IMR-90 (cell line): Measurements from ENCODE around the gene MACC1. TPM values are rescaled to one million over a fixed set of nuclear protein-coding genes. Genes with fewer than 3 reads are reported as not detected.

Source experiments
- ATAC-seq: fragments of 200-7000 bp; cut with Tn5 transposase; 2 replicates; pipeline ENCODE4 v1.9.1; 2020; ENCODE audit warnings: low read depth, mild to moderate bottlenecking, moderate library complexity
- BruUV-seq: library from RNA; stranded (reverse); fragments of 400-500 nt; replicated peaks from 2 replicates; lab custom pipeline; 2021; lab: Mats Ljungman, UMichigan
- CTCF ChIA-PET: fragments of 300-600 bp; formaldehyde crosslinking; extraction: SDS; loops from one replicate; lab custom pipeline; 2021; ENCODE audit warnings: antibody characterized with exemption; lab: Yijun Ruan, JAX
- POLR2A ChIA-PET: fragments of 300-600 bp; sonication (Branson Sonifier 250); formaldehyde crosslinking; loops from one replicate; lab custom pipeline; 2022; ENCODE audit warnings: antibody characterized with exemption; ENCODE audit not compliant: unreplicated experiment; lab: Charles Lee
- DNase-seq: peaks from one replicate; pipeline ENCODE4 v3.0.0; 2013
- H2AFZ ChIP-seq: replicated peaks from 2 replicates; pipeline ENCODE3; 2013; ENCODE audit warnings: low read length, mild to moderate bottlenecking; ENCODE audit not compliant: poor library complexity
- H2AK5ac ChIP-seq: 2 replicates; pipeline ENCODE4 v1.6.1; 2013; ENCODE audit warnings: low read depth, low read length, inconsistent platforms
- H2AK9ac ChIP-seq: replicated peaks from 2 replicates; pipeline ENCODE3; 2013; ENCODE audit warnings: mild to moderate bottlenecking, low read depth, low read length, moderate library complexity; ENCODE audit not compliant: poor library complexity
- H2BK120ac ChIP-seq: 2 replicates; pipeline ENCODE4 v1.6.1; 2013; ENCODE audit warnings: low read depth, low read length, inconsistent platforms
- H2BK15ac ChIP-seq: 3 replicates; pipeline ENCODE4 v1.6.1; 2013; ENCODE audit warnings: low read depth, low read length, inconsistent platforms
- H2BK20ac ChIP-seq: 2 replicates; pipeline ENCODE4 v1.6.1; 2013; ENCODE audit warnings: low read depth, mild to moderate bottlenecking, inconsistent platforms, low read length, moderate library complexity
- H2BK5ac ChIP-seq: 2 replicates; pipeline ENCODE4 v1.6.1; 2013; ENCODE audit warnings: mild to moderate bottlenecking, low read depth, low read length, inconsistent platforms; ENCODE audit not compliant: poor library complexity, severe bottlenecking
- H3K14ac ChIP-seq: replicated peaks from 2 replicates; pipeline ENCODE4 v1.6.1; 2013; ENCODE audit warnings: low read depth, low read length, inconsistent platforms
- H3K18ac ChIP-seq: 2 replicates; pipeline ENCODE4 v1.6.1; 2013; ENCODE audit warnings: low read depth, low read length, control low read depth
- H3K23ac ChIP-seq: 2 replicates; pipeline ENCODE4 v1.6.1; 2013; ENCODE audit warnings: low read depth, low read length, inconsistent platforms
- H3K27ac ChIP-seq: 2 replicates; pipeline ENCODE4 v1.5.1; 2013; ENCODE audit warnings: mild to moderate bottlenecking, control low read depth, low read length; ENCODE audit not compliant: insufficient read depth
- H3K27me3 ChIP-seq: 2 replicates; pipeline ENCODE4 v1.6.1; 2013; ENCODE audit warnings: low read length; ENCODE audit not compliant: control insufficient read depth, insufficient read depth
- H3K36me3 ChIP-seq: 2 replicates; pipeline ENCODE4 v1.6.1; 2013; ENCODE audit warnings: low read length, mixed read lengths; ENCODE audit not compliant: control insufficient read depth, insufficient read depth
- H3K4ac ChIP-seq: 2 replicates; pipeline ENCODE4 v1.6.1; 2013; ENCODE audit warnings: low read depth, low read length, inconsistent platforms
- H3K4me1 ChIP-seq: 2 replicates; pipeline ENCODE4 v1.6.1; 2013; ENCODE audit warnings: low read length, mixed read lengths; ENCODE audit not compliant: control insufficient read depth, insufficient read depth
- H3K4me2 ChIP-seq: 2 replicates; pipeline ENCODE4 v1.6.1; 2013; ENCODE audit warnings: low read depth, mild to moderate bottlenecking, control low read depth, low read length, moderate library complexity
- H3K4me3 ChIP-seq: 2 replicates; pipeline ENCODE4 v1.5.1; 2013; ENCODE audit warnings: low read depth, mild to moderate bottlenecking, control low read depth, low read length, moderate library complexity; ENCODE audit not compliant: insufficient read depth
- H3K56ac ChIP-seq: 2 replicates; pipeline ENCODE4 v1.6.1; 2013; ENCODE audit warnings: low read length, inconsistent platforms; ENCODE audit not compliant: insufficient read depth; ENCODE audit errors: extremely low read depth
- H3K79me1 ChIP-seq, 2 experiments: 2 replicates each; pipeline ENCODE4 v1.6.1; 2013; ENCODE audit warnings: low read length in 2 of 2, inconsistent platforms in 1 of 2, low read depth in 1 of 2
- H3K9ac ChIP-seq: 2 replicates; pipeline ENCODE4 v1.6.1; 2013; ENCODE audit warnings: low read depth, low read length, control low read depth
- H3K9me1 ChIP-seq: 2 replicates; pipeline ENCODE4 v1.6.1; 2013; ENCODE audit warnings: low read length, inconsistent platforms; ENCODE audit not compliant: insufficient read depth
- H3K9me3 ChIP-seq: 2 replicates; pipeline ENCODE4 v1.6.1; 2013; ENCODE audit warnings: low read length; ENCODE audit not compliant: control insufficient read depth, insufficient read depth
- H4K20me1 ChIP-seq: 2 replicates; pipeline ENCODE4 v1.6.1; 2013; ENCODE audit warnings: low read length, inconsistent platforms; ENCODE audit not compliant: insufficient read depth
- H4K5ac ChIP-seq: 2 replicates; pipeline ENCODE4 v1.6.1; 2013; ENCODE audit warnings: mild to moderate bottlenecking, low read depth, low read length, control low read depth
- H4K8ac ChIP-seq, 2 experiments: 2 replicates each; pipeline ENCODE4 v1.6.1; 2013; ENCODE audit warnings: low read depth in 2 of 2, low read length in 2 of 2, control low read depth in 1 of 2, inconsistent platforms in 1 of 2
- H4K91ac ChIP-seq: 2 replicates; pipeline ENCODE4 v1.6.1; 2013; ENCODE audit warnings: low read depth, low read length, inconsistent platforms; ENCODE audit not compliant: insufficient read depth
- BHLHE40 ChIP-seq: fragments of 150-350 bp; IDR thresholded peaks from 2 replicates; pipeline ENCODE4 v1.6.1; 2016; ENCODE audit warnings: mild to moderate bottlenecking, low read depth, low read length
- CHD1 ChIP-seq: IDR thresholded peaks from 2 replicates; pipeline ENCODE4 v1.6.1; 2012; ENCODE audit warnings: low read depth, low read length, improper control_type of control experiment
- CTCF ChIP-seq: conservative IDR thresholded peaks from 2 replicates; pipeline ENCODE4 v1.5.1; 2012; ENCODE audit warnings: mild to moderate bottlenecking, low read depth, low read length, improper control_type of control experiment
- FOS ChIP-seq: fragments of 150-350 bp; IDR thresholded peaks from 2 replicates; pipeline ENCODE4 v1.6.1; 2016; ENCODE audit warnings: low read depth, low read length
- MAFK ChIP-seq: IDR thresholded peaks from 2 replicates; pipeline ENCODE4 v1.6.1; 2012; ENCODE audit warnings: low read depth, low read length, improper control_type of control experiment
- POLR2A ChIP-seq: IDR thresholded peaks from 2 replicates; pipeline ENCODE4 v1.6.1; 2012; ENCODE audit warnings: mild to moderate bottlenecking, low read depth, low read length
- RFX5 ChIP-seq: IDR thresholded peaks from 2 replicates; pipeline ENCODE4 v1.8.0; 2012; ENCODE audit warnings: low read depth, mild to moderate bottlenecking, low read length, moderate library complexity
- SMC3 ChIP-seq: fragments of 150-350 bp; IDR thresholded peaks from 2 replicates; pipeline ENCODE4 v1.6.1; 2016; ENCODE audit warnings: low read depth, mild to moderate bottlenecking, antibody characterized with exemption, low read length, moderate library complexity
- USF2 ChIP-seq: fragments of 150-350 bp; IDR thresholded peaks from 2 replicates; pipeline ENCODE4 v1.6.1; 2017; ENCODE audit warnings: mild to moderate bottlenecking, antibody characterized with exemption, low read length, low read depth
- WGBS, 2 experiments: methylation state at CpG; one replicate each; pipeline versions ENCODE4 v1.1.5 to v1.1.7; 2013; ENCODE audit warnings: missing lambda C conversion rate in 2 of 2; ENCODE audit not compliant: insufficient read length in 1 of 2; ENCODE audit errors: extremely low coverage in 2 of 2; 5-methylcytosine and 5-hydroxymethylcytosine counted together
- dilution Hi-C: fragments of 300-500 bp; cut with HindIII; formaldehyde crosslinking; loops from one replicate; pipeline ENCODE4 v1.14.3; 2018; ENCODE audit warnings: low sequenced_read_pairs; ENCODE audit not compliant: unreplicated experiment
- in situ Hi-C: fragments of 300-500 bp; cut with MboI; formaldehyde crosslinking; loops from 3 replicates; pipeline ENCODE4 v1.14.3; 2019; ENCODE audit warnings: low sequenced_read_pairs, inconsistent platforms, mixed read lengths
- intact Hi-C: fragments of 100-400 bp; cut with micrococcal nuclease; formaldehyde crosslinking; loops from 2 replicates; pipeline ENCODE4 v1.10.0; 2022
- polyA plus RNA-seq, 3 experiments: library from polyadenylated mRNA; depleted of rRNA; stranded (reverse); fragments of >200 nt; gene quantifications; 2 replicates each; pipeline ENCODE4 v1.2.3, GENCODE V29; 2012; ENCODE audit warnings: low replicate concordance in 1 of 3
- total RNA-seq: library from RNA; depleted of rRNA; stranded (reverse); fragments of >200 nt; gene quantifications from 2 replicates; pipeline ENCODE4 v1.2.3, GENCODE V29; 2012

The MACC1 gene
- total and polyA plus RNA-seq, 2 of the 4 experiments (the other 2 are of a cell fraction) = under 0.01 TPM; not detected in 1

DNA sequence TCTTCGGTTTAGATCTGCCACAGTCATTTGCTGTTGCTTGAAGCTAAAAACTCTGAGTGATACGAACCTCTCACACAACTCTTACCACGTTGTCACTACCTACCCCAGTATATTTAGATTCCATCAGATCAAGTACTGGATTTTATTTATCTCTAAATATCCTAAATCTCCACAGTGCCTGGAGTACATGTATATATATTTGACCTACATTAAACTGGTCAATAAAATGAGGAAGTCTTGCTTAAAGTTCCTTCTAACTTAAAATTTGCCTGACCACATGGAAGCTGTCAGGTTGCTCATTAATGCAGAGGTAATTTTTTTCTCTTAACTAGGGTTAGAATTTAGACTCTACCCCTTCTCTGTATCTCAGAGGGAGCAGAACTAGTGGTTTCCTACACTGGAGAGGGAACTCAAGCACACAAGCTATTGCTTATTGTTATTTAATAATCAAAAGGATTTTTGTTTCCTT lies 3.1 kb upstream of the MACC1 start:
- peak overlapping the region in 1 of 2 experiments; percentile 86; a peak in 3 of 4 replicates for H4K8ac ChIP-seq
- no peaks in the 10 kb centered on the region for H3K79me1 ChIP-seq
- H3K9me1 ChIP-seq = peaks cover 6% of the 10 kb centered on the region
- TF ChIP-seq RFX5 = no peak
- no peak for TF ChIP-seq POLR2A
- no peak for TF ChIP-seq FOS
- no peak for TF ChIP-seq CHD1
- TF ChIP-seq SMC3 = no peak
- no peak for TF ChIP-seq USF2
- TF ChIP-seq CTCF = no peak
- no peak for TF ChIP-seq MAFK
- no peak for TF ChIP-seq BHLHE40
- no peaks in the 10 kb centered on the region for H3K36me3 ChIP-seq
- no peak overlapping the region for H3K4me3 ChIP-seq
- H2BK20ac ChIP-seq = peak overlapping the region; percentile 95
- BruUV-seq = no TSS peak
- dilution Hi-C loops = no loop called here
- H2AK5ac ChIP-seq = peak overlapping the region; percentile 90; the same call in 1 of the 2 replicates
- peak overlapping the region; percentile 4; the same call in 1 of the 2 replicates for H3K9ac ChIP-seq
- ChIA-PET POLR2A (no interaction called here), CTCF (interaction anchor here (0.7 kb wide), 1 partner anchor 73 kb away, joined by 3 read pairs; no protein-coding TSS in a partner anchor)
- no peak overlapping the region for H3K56ac ChIP-seq
- peak overlapping the region; percentile 82 for H2AFZ ChIP-seq
- peak overlapping the region; percentile 83 for H4K5ac ChIP-seq
- H2AK9ac ChIP-seq = no peak overlapping the region
- H3K14ac ChIP-seq = peak overlapping the region; percentile 85
- peak overlapping the region; percentile 89 for H2BK5ac ChIP-seq
- no peaks in the 10 kb centered on the region for H4K20me1 ChIP-seq
- peak overlapping the region; percentile 90; the same call in 2 of the 3 replicates for H2BK15ac ChIP-seq
- H4K91ac ChIP-seq = peak overlapping the region; percentile 86
- H3K4me1 ChIP-seq = peaks cover 19% of the 10 kb centered on the region
- no peaks in the 10 kb centered on the region for H3K9me3 ChIP-seq
- H3K23ac ChIP-seq = peak overlapping the region; percentile 57
- peak overlapping the region; percentile 93 for H2BK120ac ChIP-seq
- H3K4ac ChIP-seq = peak overlapping the region; percentile 89
- H3K18ac ChIP-seq = peak overlapping the region; percentile 76
- DNase-seq (no peak), ATAC-seq (no peak)
- H3K27ac ChIP-seq = peak overlapping the region; percentile 87
- H3K4me2 ChIP-seq = no peak overlapping the region
- WGBS, 2 experiments = no CpG with 5 or more reads among the region's 3 CpGs
- no peaks in the 10 kb centered on the region for H3K27me3 ChIP-seq
- intact Hi-C loops = loop anchor here (5.0 kb wide), 1 partner anchor 73 kb away; no protein-coding TSS in a partner anchor
- in situ Hi-C loops = no loop called here
